Upper lobe of left lung (tissue), 4 donors: ENCODE measurements around the gene HPCAL1.

ENCODE experiments used
- EP300 ChIP-seq, 4 donors: sonication (generic); formaldehyde crosslinking; IDR thresholded peaks; one replicate each; pipeline ENCODE4 v1.5.1; 2017; ENCODE audit warnings: antibody characterized with exemption in 4 of 4, control low read depth in 2 of 4
- POLR2A ChIP-seq, 4 donors: fragments of 450-650 bp; IDR thresholded peaks; one replicate each; pipeline ENCODE4 v1.5.1; 2016 to 2017; ENCODE audit warnings: antibody characterized with exemption in 4 of 4, mild to moderate bottlenecking in 2 of 4

GRCh38 chr2:10336283-10336682 is 33.6 kb downstream of the HPCAL1 start:
- TF ChIP-seq EP300 (IDR thresholded peaks at IDR 0.05): no peak
- no peak for TF ChIP-seq POLR2A (IDR thresholded peaks at IDR 0.05)
